LNCaP clone FGC (cell line): ENCODE results near the gene STK11IP.

ENCODE experiments used
- DNase-seq: peaks from one replicate; pipeline ENCODE4 v3.0.0-alpha.2; 2011; ENCODE audit warnings: low read depth
- H3K4me3 ChIP-seq: 2 replicates; pipeline ENCODE4 v1.5.1; 2011; ENCODE audit warnings: mild to moderate bottlenecking, low read depth, low read length, control low read depth
- TF ChIP-seq, protein P1 (sequence below): IDR thresholded peaks from 2 replicates; pipeline ENCODE4 v1.5.1; 2012; ENCODE audit warnings: mild to moderate bottlenecking; ENCODE audit not compliant: control insufficient read depth, insufficient read depth; ENCODE audit errors: extremely low read depth

The STK11IP gene

DNA sequence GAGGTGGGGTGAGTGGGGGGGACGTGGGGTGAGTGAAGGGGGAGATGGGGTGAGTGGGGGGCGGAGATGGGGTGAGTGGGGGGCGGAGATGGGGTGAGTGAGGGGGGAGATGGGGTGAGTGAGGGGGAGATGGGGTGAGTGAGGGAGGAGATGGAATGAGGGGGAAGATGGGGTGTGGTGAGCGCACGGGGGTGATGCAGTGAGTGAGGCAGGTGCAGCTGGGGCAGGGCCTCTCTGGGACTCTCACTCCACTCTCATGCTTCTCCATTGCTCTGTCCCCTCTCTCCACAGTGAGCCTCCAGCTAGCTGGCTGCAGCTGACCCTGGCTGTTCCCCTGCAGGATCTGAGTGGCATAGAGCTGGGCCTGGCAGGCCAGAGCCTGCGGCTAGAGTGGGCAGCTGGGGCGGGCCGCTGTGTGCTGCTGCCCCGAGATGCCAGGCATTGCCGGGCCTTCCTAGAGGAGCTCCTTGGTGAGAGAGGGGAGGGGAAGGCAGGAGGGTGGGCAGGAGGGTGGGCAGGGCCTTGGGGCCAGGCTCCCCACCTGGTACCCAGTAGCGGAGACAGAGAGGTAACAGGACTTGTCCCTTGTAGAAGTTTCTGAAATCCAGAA is 15.9 kb downstream of the STK11IP start:
- DNase-seq, result no peak
- H3K4me3 ChIP-seq, result no peak overlapping the region
- TF ChIP-seq, protein P1, sequence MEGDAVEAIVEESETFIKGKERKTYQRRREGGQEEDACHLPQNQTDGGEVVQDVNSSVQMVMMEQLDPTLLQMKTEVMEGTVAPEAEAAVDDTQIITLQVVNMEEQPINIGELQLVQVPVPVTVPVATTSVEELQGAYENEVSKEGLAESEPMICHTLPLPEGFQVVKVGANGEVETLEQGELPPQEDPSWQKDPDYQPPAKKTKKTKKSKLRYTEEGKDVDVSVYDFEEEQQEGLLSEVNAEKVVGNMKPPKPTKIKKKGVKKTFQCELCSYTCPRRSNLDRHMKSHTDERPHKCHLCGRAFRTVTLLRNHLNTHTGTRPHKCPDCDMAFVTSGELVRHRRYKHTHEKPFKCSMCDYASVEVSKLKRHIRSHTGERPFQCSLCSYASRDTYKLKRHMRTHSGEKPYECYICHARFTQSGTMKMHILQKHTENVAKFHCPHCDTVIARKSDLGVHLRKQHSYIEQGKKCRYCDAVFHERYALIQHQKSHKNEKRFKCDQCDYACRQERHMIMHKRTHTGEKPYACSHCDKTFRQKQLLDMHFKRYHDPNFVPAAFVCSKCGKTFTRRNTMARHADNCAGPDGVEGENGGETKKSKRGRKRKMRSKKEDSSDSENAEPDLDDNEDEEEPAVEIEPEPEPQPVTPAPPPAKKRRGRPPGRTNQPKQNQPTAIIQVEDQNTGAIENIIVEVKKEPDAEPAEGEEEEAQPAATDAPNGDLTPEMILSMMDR, result no peak

DNA sequence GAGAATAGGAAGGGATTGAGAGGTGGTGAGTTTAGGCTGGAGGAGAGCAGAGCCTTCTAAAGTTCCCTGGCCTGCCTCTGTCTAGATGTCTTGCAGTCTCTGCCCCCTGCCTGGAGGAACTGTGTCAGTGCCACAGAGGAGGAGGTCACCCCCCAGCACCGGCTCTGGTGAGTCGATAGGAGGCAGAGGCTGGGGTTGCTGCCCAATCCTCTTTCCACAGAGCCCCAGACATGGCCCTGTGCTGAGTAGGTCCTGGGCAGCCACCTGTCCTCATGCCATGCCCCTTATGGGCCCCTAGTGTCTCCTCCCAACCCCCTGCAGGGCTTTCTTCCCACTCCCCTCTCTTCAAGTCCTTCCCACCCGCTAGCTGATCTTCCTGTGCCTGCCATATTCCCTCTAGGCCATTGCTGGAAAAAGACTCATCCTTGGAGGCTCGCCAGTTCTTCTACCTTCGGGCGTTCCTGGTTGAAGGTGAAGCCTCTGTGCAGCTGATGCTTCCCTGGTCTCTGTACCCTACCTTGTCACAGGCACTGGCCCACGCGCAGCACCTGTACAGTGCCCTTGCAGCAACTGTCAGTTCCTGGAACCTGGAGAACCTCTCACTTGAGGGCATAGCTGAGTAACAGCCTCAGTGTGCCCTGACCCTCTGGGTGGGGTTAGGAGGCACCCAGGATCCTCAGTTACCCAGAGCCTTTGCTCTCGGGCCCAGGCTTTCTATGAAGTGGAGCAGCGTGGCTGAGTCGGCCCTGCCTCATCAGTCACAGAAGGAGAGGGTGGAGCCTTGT is 16.6 kb downstream of the STK11IP start:
- H3K4me3 ChIP-seq, result no peak overlapping the region
- TF ChIP-seq, protein P1, result no peak
- DNase-seq, result no peak

DNA sequence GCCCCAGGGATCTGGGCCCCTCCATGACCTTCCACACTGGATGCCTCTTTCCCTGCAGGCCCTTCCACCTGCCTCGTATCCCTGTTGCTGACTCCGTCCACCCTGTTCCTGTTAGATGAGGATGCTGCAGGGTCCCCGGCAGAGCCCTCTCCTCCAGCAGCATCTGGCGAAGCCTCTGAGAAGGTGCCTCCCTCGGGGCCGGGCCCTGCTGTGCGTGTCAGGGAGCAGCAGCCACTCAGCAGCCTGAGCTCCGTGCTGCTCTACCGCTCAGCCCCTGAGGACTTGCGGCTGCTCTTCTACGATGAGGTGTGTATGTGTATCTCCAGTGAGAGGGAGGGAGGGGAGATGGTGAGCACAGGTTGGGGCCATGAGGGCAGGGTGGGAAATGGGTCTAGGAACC is 17.4 kb downstream of the STK11IP start:
- TF ChIP-seq, protein P1, result no peak
- no peak for DNase-seq
- no peak overlapping the region for H3K4me3 ChIP-seq

DNA sequence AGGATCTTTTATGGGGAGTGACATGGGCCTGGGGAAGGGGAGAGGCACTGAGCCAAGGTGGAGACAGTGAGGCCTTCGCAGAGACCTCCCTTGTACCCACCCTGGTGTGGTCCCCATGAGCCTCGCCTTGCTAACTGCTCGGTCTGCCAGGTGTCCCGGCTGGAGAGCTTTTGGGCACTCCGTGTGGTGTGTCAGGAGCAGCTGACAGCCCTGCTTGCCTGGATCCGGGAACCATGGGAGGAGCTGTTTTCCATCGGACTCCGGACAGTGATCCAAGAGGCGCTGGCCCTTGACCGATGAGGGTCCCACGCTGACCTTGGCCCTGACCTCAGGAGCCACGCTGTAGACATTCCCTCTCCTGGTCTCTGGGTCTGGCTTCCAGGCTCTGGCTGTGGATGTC is 18.2 kb downstream of the STK11IP start:
- TF ChIP-seq, protein P1, result no peak
- DNase-seq, result no peak

DNA sequence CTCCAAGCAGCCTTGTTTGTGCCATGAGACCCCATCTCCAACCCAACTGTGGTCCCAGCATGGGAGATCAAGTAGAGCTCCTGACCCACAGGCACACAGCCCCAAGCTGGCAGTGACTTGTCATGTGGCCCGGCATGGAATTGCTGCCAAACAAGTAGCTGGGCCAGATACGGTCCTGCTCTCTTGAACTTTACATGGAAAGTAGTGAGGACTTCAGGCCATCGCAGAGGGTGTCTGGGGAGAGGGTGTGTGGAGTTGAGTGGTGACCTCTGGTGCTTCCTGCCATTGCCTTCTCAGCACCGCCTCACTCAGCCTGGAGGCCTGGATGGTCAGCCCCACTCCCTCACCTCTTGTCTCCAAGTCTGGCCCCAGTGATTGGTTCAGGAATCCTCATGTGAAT is 18.9 kb downstream of the STK11IP start:
- no peak for DNase-seq
- H3K4me3 ChIP-seq, result no peak overlapping the region
- TF ChIP-seq, protein P1, result no peak

More for the DNA sequence above, 18.2 kb downstream of the STK11IP start:
- no peak overlapping the region for H3K4me3 ChIP-seq

DNA sequence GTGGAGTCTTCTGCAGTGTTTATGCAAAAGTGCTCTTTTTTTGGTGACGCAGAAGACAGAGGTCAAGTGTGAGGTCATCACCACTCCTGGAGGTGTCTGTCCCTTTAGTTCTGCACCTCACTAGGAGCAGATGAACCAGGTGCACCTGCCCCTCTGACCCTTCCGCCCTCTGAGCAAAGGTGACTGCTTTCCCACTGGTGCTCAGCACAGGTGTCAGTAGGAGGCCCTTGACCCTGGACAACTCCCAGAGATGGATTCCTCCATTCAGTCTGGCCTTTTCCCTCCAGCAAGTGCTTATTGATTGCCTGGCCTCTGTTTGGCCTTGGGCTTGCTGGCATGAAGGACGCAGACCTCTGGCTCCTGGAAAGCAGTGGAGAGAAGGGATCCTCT is 21.1 kb downstream of the STK11IP start:
- no peak overlapping the region for H3K4me3 ChIP-seq
- TF ChIP-seq, protein P1, result no peak
- DNase-seq, result no peak
